ENCODE results near the gene TRIM63.

TRIM63 gene

GRCh38 chr1:26035203-26035958 lies 32.0 kb downstream of the TRIM63 start:
- DNase-seq (ENCODE audit: low read depth in 1 of 2, low spot score in 1 of 2): peak; percentile 83 to 87

DNA sequence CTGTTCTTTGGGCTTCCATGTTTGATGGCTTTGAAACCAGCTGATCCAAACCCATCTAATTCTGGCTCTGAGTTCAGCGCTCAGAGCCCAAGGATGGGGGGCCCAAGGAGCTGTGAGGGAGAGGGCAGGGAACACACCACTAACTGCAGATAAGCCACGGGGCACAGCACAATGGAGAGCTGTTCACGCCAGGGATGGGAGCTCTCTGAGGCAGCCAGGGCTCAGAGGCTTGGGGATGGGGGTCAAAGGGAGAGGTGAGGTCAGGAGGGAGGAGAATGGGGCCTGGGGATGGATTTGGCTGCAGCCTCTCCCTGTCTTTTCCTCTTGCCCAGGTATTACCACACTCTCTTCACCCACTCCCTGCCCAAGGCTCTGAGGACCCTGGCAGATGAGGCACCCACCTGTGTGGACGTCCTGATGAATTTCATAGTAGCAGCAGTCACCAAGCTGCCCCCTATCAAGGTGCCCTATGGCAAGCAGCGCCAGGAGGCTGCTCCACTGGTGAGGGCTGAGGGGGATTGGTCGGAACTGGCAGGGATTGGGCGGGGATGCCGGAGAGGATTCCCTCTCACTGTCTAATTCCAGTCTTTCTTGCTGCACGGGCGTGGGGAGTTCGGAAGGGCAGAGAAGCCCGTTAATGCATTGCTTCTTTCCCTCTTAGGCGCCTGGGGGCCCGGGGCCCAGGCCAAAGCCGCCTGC lies 32.8 kb downstream of the TRIM63 start:
- DNase-seq (ENCODE audit: low read depth in 1 of 2, low spot score in 1 of 2): no peak

- no peak for DNase-seq (ENCODE audit: low read depth in 1 of 2, low spot score in 1 of 2)
These were observed 34.6 kb downstream of the TRIM63 start for GRCh38 chr1:26032656-26033357.

DNA sequence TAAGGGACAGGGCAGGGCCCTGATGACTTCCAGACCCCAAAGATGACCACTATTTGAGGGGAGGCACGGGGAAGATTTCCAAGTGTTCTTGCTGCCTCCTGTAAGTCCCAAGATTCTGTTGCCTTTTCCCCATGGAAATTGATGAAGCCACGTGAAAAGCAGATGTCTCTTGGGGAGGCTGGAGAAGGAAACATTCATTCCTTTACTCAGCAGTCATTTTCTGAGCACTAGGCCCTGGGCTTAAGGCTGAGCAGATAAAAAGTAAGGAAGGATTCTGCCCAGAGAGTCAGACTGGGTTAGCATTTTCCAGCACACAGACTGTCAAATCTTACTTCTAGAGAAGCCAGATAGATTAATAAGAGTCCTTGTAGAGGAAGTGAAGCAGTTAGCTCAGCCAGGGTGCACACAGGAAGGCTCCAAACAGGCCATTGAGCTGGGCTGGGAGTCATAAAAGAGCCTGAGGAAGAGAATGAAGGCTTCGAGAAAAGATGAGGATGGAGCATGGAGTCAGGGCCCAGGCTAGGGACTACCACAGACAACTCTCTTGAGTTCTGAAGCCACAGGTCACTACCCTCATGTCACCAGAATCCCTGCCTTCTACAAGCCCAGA lies 35.7 kb downstream of the TRIM63 start:
- no peak for DNase-seq (ENCODE audit: low read depth in 1 of 2, low spot score in 1 of 2)

- DNase-seq (ENCODE audit: low read depth in 1 of 2, low spot score in 1 of 2): no peak
These were observed 36.2 kb downstream of the TRIM63 start for GRCh38 chr1:26031196-26031595.

DNA sequence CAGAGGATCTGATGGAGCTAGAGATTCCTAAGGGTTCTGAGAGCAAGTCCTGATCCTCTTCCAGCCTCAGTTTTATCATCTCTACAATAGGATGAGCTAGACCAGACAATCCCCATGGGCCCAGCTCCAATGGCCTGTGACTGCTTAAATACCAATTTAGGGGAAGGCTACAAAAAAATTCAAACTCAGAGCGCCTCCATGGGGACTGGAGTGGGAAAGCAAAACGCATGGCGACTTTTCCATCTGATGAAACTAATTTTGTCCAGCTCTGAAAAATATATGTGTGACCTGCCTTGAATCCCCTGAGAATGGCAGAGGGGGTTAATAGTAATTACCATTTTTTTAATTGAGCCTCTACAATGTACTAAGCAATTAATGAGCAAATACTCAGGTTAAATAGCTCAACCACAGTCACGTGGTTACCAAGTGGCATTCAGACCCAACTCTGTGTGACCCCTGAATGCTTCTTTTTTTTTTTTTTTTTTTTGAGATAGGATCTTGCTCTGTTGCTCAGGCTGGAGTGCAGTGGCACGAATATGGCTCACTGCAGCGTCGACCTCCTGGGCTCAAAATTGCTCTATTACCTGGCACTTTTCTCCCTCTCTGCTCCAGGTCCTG lies 37.5 kb downstream of the TRIM63 start:
- DNase-seq (ENCODE audit: low read depth in 1 of 2, low spot score in 1 of 2): no peak

- no peak for DNase-seq (ENCODE audit: low read depth in 1 of 2, low spot score in 1 of 2)
These were observed 38.2 kb downstream of the TRIM63 start for GRCh38 chr1:26029054-26029863.

DNA sequence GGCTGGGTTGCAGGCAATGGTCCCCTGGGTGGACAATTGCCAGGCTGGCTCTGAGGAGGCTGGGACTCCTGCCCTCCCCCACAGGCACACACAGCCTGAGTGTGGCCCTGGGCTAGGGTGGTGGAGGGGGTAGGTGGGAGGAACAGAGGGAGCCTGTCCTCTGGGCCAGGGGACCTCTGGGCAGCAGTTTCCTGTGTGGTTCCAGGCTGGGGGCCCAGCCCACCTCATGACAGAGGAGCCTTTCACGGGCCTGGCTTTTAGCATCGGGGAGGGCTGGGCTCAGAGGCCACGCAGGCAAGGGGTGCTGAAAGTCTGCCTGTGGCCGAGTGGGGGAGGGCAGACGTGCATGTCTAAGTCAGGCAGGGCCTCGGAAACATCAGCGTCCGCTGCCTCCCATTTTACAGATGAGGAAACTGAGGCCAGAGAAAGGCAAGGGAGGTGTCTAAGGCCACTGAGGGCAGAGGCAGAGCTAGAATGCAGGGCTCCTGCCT lies 38.9 kb downstream of the TRIM63 start:
- no peak for DNase-seq (ENCODE audit: low read depth in 1 of 2, low spot score in 1 of 2)

GRCh38 chr1:26027716-26028489 lies 39.5 kb downstream of the TRIM63 start:
- no peak for DNase-seq (ENCODE audit: low read depth in 1 of 2, low spot score in 1 of 2)

DNA sequence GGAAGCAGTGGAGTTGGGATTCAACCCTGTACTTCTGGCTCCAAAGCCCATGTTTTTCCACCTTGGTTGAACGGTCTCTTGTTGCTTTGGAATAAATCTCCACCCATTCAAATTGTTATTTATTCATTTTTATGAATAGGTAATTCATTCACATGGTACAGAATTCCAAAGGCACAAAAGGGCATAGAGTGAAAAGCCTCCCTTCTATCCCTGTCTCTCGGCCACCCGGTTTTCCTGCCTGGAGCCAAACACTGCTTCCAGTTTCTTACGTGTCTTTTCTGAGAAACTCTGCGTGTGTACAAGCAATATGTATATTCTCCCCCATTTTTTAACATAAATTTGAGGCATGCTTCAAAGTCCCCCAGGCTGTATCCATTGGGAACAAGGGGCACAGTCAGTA lies 41.9 kb downstream of the TRIM63 start:
- DNase-seq (ENCODE audit: low read depth in 1 of 2, low spot score in 1 of 2): no peak

GRCh38 chr1:26025060-26025459 lies 42.4 kb downstream of the TRIM63 start:
- no peak for DNase-seq (ENCODE audit: low read depth in 1 of 2, low spot score in 1 of 2)

GRCh38 chr1:26023826-26024225 lies 43.6 kb downstream of the TRIM63 start:
- no peak for DNase-seq (ENCODE audit: low read depth in 1 of 2, low spot score in 1 of 2)

DNA sequence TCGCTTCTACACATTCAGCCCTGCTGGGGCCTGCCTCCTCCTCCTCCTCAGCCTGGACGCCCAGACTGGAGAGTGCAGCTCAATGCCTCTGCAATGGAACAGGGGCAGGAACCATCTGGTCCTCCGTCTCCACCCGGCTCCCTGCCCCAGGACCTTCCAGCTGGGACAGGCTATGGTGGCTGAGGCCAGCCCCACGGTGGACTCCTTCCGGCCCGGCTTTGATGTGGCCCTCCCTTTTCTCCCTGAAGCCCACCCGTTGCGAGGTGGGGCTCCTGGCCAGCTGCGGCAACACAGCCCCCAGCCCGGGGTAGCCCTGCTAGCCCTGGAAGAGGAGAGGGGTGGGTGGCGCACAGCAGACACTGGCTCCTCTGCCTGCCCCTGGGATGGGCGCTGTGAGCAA lies 44.4 kb downstream of the TRIM63 start:
- no peak for DNase-seq (ENCODE audit: low read depth in 1 of 2, low spot score in 1 of 2)

DNA sequence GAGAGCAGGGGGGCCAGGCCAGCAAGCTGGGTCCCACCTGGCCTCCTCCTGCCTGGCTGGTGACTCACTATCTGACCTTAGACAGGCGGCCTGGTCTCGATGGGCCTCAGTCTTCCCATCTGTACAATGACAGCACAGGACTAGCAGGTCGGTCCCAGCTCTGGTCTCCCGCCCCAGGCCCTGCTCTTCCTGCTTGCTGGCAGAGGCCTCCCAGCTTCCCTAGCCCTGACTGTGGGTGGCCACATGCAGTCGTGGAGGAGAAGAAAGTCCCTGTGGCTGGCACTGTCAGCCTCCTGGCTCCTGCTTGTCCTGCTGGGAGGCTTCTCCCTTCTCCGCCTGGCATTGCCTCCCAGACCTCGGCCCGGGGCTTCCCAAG lies 45.0 kb downstream of the TRIM63 start:
- DNase-seq (ENCODE audit: low read depth in 1 of 2, low spot score in 1 of 2): no peak

GRCh38 chr1:26021647-26022403 lies 45.6 kb downstream of the TRIM63 start, which contains the start of gene EXTL1:
TSS of gene EXTL1 (plus strand) at chr1:26021775. CDS start at chr1:26022647, 872 bp downstream.
- no peak for DNase-seq (ENCODE audit: low read depth in 1 of 2, low spot score in 1 of 2)

DNA sequence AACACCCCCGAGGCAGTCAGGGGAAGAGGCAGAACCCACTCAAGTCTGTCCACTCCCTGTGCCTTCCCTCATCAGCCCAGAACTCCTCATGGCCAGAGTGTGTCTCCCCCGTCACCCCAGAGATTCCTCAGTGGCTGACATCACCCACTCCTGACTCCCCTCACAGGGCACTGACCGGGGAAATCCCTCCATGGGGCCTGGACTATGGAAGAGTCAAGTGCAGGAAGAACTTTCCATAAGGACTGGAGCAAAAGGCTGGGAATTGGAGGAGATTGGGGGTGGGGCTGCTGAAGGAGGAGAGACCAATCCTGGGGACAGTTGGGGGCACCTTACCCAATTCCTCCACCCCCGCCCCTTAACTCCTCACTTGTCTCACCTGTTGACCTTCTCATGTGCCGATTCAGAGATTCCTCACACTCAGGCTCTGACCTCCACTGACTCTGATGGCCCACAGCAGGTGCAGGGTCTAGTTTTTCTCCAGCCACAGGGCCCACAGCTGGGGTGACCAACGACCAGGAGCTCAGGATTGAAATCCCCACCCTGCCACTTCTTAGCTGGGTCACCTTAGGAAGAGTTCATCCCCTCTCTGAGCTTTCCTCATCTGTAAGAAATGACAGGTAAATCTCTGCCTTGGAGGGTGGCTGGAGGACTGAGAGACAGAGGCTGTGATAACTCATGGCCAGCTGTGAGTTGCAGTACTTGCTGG lies 46.3 kb downstream of the TRIM63 start:
- DNase-seq (ENCODE audit: low read depth in 1 of 2, low spot score in 1 of 2): no peak

GRCh38 chr1:26020330-26020768 lies 47.1 kb downstream of the TRIM63 start:
- no peak for DNase-seq (ENCODE audit: low read depth in 1 of 2, low spot score in 1 of 2)

Data from stimulated activated CD4-positive, alpha-beta T cell treated with anti-CD3 and anti-CD28 coated beads, Interleukin-15, amount 100 ng/mL, for 1 hour (primary cell).